GM12878 (cell line): ENCODE data around the gene URAD. TPM values are rescaled to one million over a fixed set of nuclear protein-coding genes. Genes with fewer than 3 reads are reported as not detected.

Source experiments
- ATAC-seq: fragments of 200-7000 bp; cut with Tn5 transposase; 3 replicates; pipeline ENCODE4 v1.9.1; 2020; ENCODE audit warnings: mild to moderate bottlenecking, moderate library complexity
- BruUV-seq: library from RNA; stranded (reverse); fragments of 400-500 nt; replicated peaks from 2 replicates; lab custom pipeline; 2021; lab: Mats Ljungman, UMichigan
- CTCF ChIA-PET: fragments of 300-600 bp; sonication (Branson Sonifier 250); formaldehyde crosslinking; extraction: SDS; loops from one replicate; lab custom pipeline; 2021; ENCODE audit warnings: inconsistent platforms; lab: Yijun Ruan, JAX
- POLR2A ChIA-PET: fragments of 350-600 bp; formaldehyde crosslinking; extraction: SDS; loops from one replicate; lab custom pipeline; 2021; ENCODE audit warnings: inconsistent platforms; lab: Charles Lee
- RAD21 ChIA-PET: fragments of 300-600 bp; sonication (Branson Sonifier 250); formaldehyde crosslinking; loops from one replicate; lab custom pipeline; 2023; ENCODE audit warnings: antibody characterized with exemption; ENCODE audit not compliant: unreplicated experiment; lab: Charles Lee
- SMC1A ChIA-PET: fragments of 300-600 bp; sonication (Branson Sonifier 250); formaldehyde crosslinking; loops from one replicate; lab custom pipeline; 2023; ENCODE audit not compliant: unreplicated experiment, uncharacterized antibody; lab: Charles Lee
- DNase-seq: peaks from one replicate; pipeline ENCODE4 v3.0.0-alpha.2; 2011; ENCODE audit warnings: low read depth, low spot score
- FAIRE-seq: peaks from 3 replicates; lab custom pipeline; 2011; peaks lifted over from hg19 to GRCh38; lab: Jason Lieb, UNC
- H2AFZ ChIP-seq: 2 replicates; pipeline ENCODE4 v1.6.0; 2011; ENCODE audit warnings: low read depth, low read length, control low read depth; ENCODE audit not compliant: control insufficient read depth
- H3K27ac ChIP-seq: 2 replicates; pipeline ENCODE4 v1.5.1; 2011; ENCODE audit warnings: control low read depth; ENCODE audit not compliant: control insufficient read depth, insufficient read depth
- H3K27me3 ChIP-seq, 2 experiments: replicated peaks in 1 of 2; 2 replicates each; pipeline versions ENCODE4 v1.6.0 to v1.6.1; 2011; ENCODE audit warnings: low read length in 1 of 2; ENCODE audit not compliant: control insufficient read depth in 2 of 2, insufficient read depth in 2 of 2
- H3K36me3 ChIP-seq, 2 experiments: 2 replicates each; pipeline ENCODE4 v1.5.1; 2011; ENCODE audit warnings: low read length in 1 of 2; ENCODE audit not compliant: control insufficient read depth in 2 of 2, insufficient read depth in 2 of 2
- H3K4me1 ChIP-seq: 2 replicates; pipeline ENCODE4 v1.6.1; 2011; ENCODE audit warnings: mild to moderate bottlenecking, low read length, moderate library complexity, mixed read lengths; ENCODE audit not compliant: control insufficient read depth, insufficient read depth
- H3K4me2 ChIP-seq: 2 replicates; pipeline ENCODE4 v1.6.0; 2011; ENCODE audit warnings: control low read depth; ENCODE audit not compliant: control insufficient read depth, insufficient read depth
- H3K4me3 ChIP-seq: fragments of 200-600 bp; sonication (generic); 2 replicates; pipeline ENCODE4 v1.5.1; 2016
- H3K79me2 ChIP-seq: 2 replicates; pipeline ENCODE4 v1.6.0; 2011; ENCODE audit warnings: low read length; ENCODE audit not compliant: control insufficient read depth, insufficient read depth
- H3K9ac ChIP-seq: 2 replicates; pipeline ENCODE4 v1.8.0; 2011; ENCODE audit warnings: low read length, control low read depth, mixed read lengths; ENCODE audit not compliant: control insufficient read depth, insufficient read depth
- H3K9me3 ChIP-seq: replicated peaks from 3 replicates; pipeline ENCODE4 v1.5.1; 2011; ENCODE audit warnings: mild to moderate bottlenecking, low read length; ENCODE audit not compliant: control insufficient read depth, insufficient read depth
- H4K20me1 ChIP-seq: 2 replicates; pipeline ENCODE4 v1.6.0; 2011; ENCODE audit not compliant: control insufficient read depth, insufficient read depth
- BHLHE40 ChIP-seq, 2 experiments: fragments of 450-650 bp in 1 of 2; IDR thresholded peaks; 2 replicates each; pipeline ENCODE4 v1.6.1; 2011 to 2017; ENCODE audit warnings: low read depth in 2 of 2, borderline replicate concordance in 1 of 2, improper control_type of control experiment in 1 of 2, low read length in 1 of 2, mild to moderate bottlenecking in 1 of 2
- CEBPB ChIP-seq, 2 experiments: fragments of 150-350 bp in 1 of 2; IDR thresholded peaks; 2 replicates each; pipeline ENCODE4 v1.6.1; 2012 to 2014; ENCODE audit warnings: low read depth in 2 of 2, low read length in 2 of 2, borderline replicate concordance in 1 of 2, inconsistent platforms in 1 of 2
- DPF2 ChIP-seq: fragments of 450-650 bp; IDR thresholded peaks from 2 replicates; pipeline ENCODE4 v1.6.1; 2017; ENCODE audit warnings: mild to moderate bottlenecking
- GATAD2B ChIP-seq: fragments of 450-650 bp; conservative IDR thresholded peaks from 2 replicates; pipeline ENCODE4 v1.6.1; 2017; ENCODE audit warnings: low read depth, mild to moderate bottlenecking, moderate library complexity
- MYB ChIP-seq: fragments of 150-350 bp; IDR thresholded peaks from 2 replicates; pipeline ENCODE4 v1.6.1; 2014; ENCODE audit warnings: mild to moderate bottlenecking, low read depth, low read length, borderline replicate concordance
- NR2F1 ChIP-seq: fragments of 450-650 bp; conservative IDR thresholded peaks from 2 replicates; pipeline ENCODE4 v1.6.1; 2017; ENCODE audit warnings: mild to moderate bottlenecking
- ZBTB33 ChIP-seq: fragments of 450-650 bp; IDR thresholded peaks from 2 replicates; pipeline ENCODE4 v1.6.1; 2017; ENCODE audit warnings: mild to moderate bottlenecking
- WGBS: methylation state at CpG from one replicate; pipeline ENCODE4 v1.1.6; 2016; ENCODE audit warnings: low lambda C conversion rate; ENCODE audit not compliant: insufficient replicate concordance, insufficient coverage; ENCODE audit errors: missing lambda C conversion rate; 5-methylcytosine and 5-hydroxymethylcytosine counted together
- in situ Hi-C: fragments of 300-500 bp; cut with MboI; formaldehyde crosslinking; loops from 9 replicates; pipeline ENCODE4 v1.14.3; 2018; ENCODE audit warnings: mixed read lengths
- intact Hi-C: fragments of 100-400 bp; cut with micrococcal nuclease; formaldehyde crosslinking; loops from one replicate; pipeline ENCODE4 v1.14.2; 2022; ENCODE audit not compliant: unreplicated experiment
- polyA plus RNA-seq, 11 experiments: library from polyadenylated mRNA; depleted of rRNA in 4 of 11; unstranded in 6 of 11; stranded (reverse) in 5 of 11; fragments of >200 nt; fragmentation: Nextera tagmentation in 4 of 11; fragmentation: Illumina TruSeq in 1 of 11; extraction: Ambion mirVana in 4 of 11; extraction: Trizol in 1 of 11; gene quantifications; 1 replicate in 1 of 11; 2 replicates in 10 of 11; pipeline versions ENCODE4 v1.2.1 to v1.2.3, GENCODE V29; 2011 to 2016; ENCODE audit warnings: inconsistent platforms in 2 of 11, missing spikeins in 2 of 11, low read depth in 1 of 11
- total RNA-seq, 4 experiments: library from RNA; depleted of rRNA in 3 of 4; stranded (reverse); fragments of >200 nt in 3 of 4; fragmentation: Illumina TruSeq in 1 of 4; extraction: Trizol in 1 of 4; gene quantifications; 2 replicates each; pipeline versions ENCODE4 v1.2.1 to v1.2.3, GENCODE V29; 2013 to 2021
- TF ChIP-seq, protein P1 (sequence below): fragments of 450-650 bp; IDR thresholded peaks from 2 replicates; pipeline ENCODE4 v1.6.1; 2018; ENCODE audit warnings: mild to moderate bottlenecking, low read depth, moderate library complexity; ENCODE audit not compliant: partially characterized antibody
- TF ChIP-seq, protein P2 (sequence below): fragments of 450-650 bp; IDR thresholded peaks from 2 replicates; pipeline ENCODE4 v1.6.1; 2018; ENCODE audit warnings: borderline replicate concordance, mild to moderate bottlenecking; ENCODE audit not compliant: partially characterized antibody
- TF ChIP-seq, protein P3 (sequence below): fragments of 450-650 bp; formaldehyde crosslinking; IDR thresholded peaks from 2 replicates; pipeline ENCODE4 v1.5.0; 2022; ENCODE audit warnings: mild to moderate bottlenecking, missing genetic modification characterization

Gene URAD
- total and polyA plus RNA-seq, 10 of the 15 experiments (the other 5 are each of a cell fraction or from before 2014, with no cell fraction given) = not detected

- H4K20me1 ChIP-seq = no peaks in the 10 kb centered on the region
- ChIA-PET SMC1A (interaction anchor here (1.4 to 2.5 kb wide), 2 partner anchors 20 to 23 kb away, joined by 3 to 12 read pairs; no protein-coding TSS in a partner anchor), RAD21 (interaction anchor here (0.9 to 3.0 kb wide), 2 partner anchors 15 to 22 kb away, joined by 4 to 7 read pairs; no protein-coding TSS in a partner anchor), POLR2A (interaction anchor here (0.6 to 1.3 kb wide), 2 partner anchors 14 to 22 kb away, joined by 3 to 4 read pairs; no protein-coding TSS in a partner anchor), CTCF (interaction anchor here (1.2 to 2.0 kb wide), 2 partner anchors 8 to 22 kb away, joined by 3 to 5 read pairs; no protein-coding TSS in a partner anchor)
- H2AFZ ChIP-seq = 0 out of 2 replicates have a peak overlapping the region, but pooled peaks have one; percentile 28
- H3K4me1 ChIP-seq = peaks cover 53% of the 10 kb centered on the region
- H3K27ac ChIP-seq = peak overlapping the region; percentile 5; the same call in 1 of the 2 replicates
- ATAC-seq = peak; percentile 68
- H3K27me3 ChIP-seq = no peaks in the 10 kb centered on the region
- in situ Hi-C loops (no loop called here), intact Hi-C loops (loop anchor here (10.0 kb wide), 1 partner anchor 600 kb away; no protein-coding TSS in a partner anchor)
- WGBS = 13% methylated on average over 6 of the region's 6 CpGs
- FAIRE-seq = no peak
- H3K4me3 ChIP-seq = no peak overlapping the region
- no peaks in the 10 kb centered on the region for H3K36me3 ChIP-seq
- no TSS peak for BruUV-seq
- H3K79me2 ChIP-seq = no peaks in the 10 kb centered on the region
- no peak overlapping the region for H3K9ac ChIP-seq
- no peak for DNase-seq
- H3K9me3 ChIP-seq = no peaks in the 10 kb centered on the region; the same call in 2 of the 3 replicates
- 0 out of 2 replicates have a peak overlapping the region, but pooled peaks have one; percentile 11 for H3K4me2 ChIP-seq
- no peak for TF ChIP-seq CEBPB (IDR thresholded peaks at IDR 0.05; ENCODE audit: borderline replicate concordance in 1 of 2, low read depth in 2 of 2, low read length in 2 of 2)
- TF ChIP-seq GATAD2B = no peak
- TF ChIP-seq MYB = no peak
- TF ChIP-seq, protein P1, sequence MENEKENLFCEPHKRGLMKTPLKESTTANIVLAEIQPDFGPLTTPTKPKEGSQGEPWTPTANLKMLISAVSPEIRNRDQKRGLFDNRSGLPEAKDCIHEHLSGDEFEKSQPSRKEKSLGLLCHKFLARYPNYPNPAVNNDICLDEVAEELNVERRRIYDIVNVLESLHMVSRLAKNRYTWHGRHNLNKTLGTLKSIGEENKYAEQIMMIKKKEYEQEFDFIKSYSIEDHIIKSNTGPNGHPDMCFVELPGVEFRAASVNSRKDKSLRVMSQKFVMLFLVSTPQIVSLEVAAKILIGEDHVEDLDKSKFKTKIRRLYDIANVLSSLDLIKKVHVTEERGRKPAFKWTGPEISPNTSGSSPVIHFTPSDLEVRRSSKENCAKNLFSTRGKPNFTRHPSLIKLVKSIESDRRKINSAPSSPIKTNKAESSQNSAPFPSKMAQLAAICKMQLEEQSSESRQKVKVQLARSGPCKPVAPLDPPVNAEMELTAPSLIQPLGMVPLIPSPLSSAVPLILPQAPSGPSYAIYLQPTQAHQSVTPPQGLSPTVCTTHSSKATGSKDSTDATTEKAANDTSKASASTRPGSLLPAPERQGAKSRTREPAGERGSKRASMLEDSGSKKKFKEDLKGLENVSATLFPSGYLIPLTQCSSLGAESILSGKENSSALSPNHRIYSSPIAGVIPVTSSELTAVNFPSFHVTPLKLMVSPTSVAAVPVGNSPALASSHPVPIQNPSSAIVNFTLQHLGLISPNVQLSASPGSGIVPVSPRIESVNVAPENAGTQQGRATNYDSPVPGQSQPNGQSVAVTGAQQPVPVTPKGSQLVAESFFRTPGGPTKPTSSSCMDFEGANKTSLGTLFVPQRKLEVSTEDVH = no peak
- TF ChIP-seq, protein P2, sequence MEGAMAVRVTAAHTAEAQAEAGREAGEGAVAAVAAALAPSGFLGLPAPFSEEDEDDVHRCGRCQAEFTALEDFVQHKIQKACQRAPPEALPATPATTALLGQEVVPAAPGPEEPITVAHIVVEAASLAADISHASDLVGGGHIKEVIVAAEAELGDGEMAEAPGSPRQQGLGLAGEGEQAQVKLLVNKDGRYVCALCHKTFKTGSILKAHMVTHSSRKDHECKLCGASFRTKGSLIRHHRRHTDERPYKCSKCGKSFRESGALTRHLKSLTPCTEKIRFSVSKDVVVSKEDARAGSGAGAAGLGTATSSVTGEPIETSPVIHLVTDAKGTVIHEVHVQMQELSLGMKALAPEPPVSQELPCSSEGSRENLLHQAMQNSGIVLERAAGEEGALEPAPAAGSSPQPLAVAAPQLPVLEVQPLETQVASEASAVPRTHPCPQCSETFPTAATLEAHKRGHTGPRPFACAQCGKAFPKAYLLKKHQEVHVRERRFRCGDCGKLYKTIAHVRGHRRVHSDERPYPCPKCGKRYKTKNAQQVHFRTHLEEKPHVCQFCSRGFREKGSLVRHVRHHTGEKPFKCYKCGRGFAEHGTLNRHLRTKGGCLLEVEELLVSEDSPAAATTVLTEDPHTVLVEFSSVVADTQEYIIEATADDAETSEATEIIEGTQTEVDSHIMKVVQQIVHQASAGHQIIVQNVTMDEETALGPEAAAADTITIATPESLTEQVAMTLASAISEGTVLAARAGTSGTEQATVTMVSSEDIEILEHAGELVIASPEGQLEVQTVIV = no peak
- peak; percentile 36 for TF ChIP-seq NR2F1
- TF ChIP-seq, protein P3, sequence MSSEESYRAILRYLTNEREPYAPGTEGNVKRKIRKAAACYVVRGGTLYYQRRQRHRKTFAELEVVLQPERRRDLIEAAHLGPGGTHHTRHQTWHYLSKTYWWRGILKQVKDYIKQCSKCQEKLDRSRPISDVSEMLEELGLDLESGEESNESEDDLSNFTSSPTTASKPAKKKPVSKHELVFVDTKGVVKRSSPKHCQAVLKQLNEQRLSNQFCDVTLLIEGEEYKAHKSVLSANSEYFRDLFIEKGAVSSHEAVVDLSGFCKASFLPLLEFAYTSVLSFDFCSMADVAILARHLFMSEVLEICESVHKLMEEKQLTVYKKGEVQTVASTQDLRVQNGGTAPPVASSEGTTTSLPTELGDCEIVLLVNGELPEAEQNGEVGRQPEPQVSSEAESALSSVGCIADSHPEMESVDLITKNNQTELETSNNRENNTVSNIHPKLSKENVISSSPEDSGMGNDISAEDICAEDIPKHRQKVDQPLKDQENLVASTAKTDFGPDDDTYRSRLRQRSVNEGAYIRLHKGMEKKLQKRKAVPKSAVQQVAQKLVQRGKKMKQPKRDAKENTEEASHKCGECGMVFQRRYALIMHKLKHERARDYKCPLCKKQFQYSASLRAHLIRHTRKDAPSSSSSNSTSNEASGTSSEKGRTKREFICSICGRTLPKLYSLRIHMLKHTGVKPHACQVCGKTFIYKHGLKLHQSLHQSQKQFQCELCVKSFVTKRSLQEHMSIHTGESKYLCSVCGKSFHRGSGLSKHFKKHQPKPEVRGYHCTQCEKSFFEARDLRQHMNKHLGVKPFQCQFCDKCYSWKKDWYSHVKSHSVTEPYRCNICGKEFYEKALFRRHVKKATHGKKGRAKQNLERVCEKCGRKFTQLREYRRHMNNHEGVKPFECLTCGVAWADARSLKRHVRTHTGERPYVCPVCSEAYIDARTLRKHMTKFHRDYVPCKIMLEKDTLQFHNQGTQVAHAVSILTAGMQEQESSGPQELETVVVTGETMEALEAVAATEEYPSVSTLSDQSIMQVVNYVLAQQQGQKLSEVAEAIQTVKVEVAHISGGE (CRISPR knock-in tag) = no peak
- peak; percentile 20; the same call in 1 of the 2 replicates for TF ChIP-seq DPF2
- no peak for TF ChIP-seq ZBTB33
- no peak for TF ChIP-seq BHLHE40 (IDR thresholded peaks at IDR 0.05; ENCODE audit: borderline replicate concordance in 1 of 2, low read depth in 2 of 2, low read length in 1 of 2)
Observed at GRCh38 chr13:28035146-28035782, 46.8 kb upstream of the URAD start.
